ENCODE data around the gene SYAP1. TPM values are rescaled to one million over a fixed set of nuclear protein-coding genes. Genes with fewer than 3 reads are reported as not detected.
"Not testable (repeated sequence)": the region's sequence is repeated elsewhere in the genome, so short reads cannot be mapped to it uniquely, and the experiment has no call there.

Gene SYAP1
- total RNA-seq, 1 experiment from 2014 or later = 34.8 TPM

DNA sequence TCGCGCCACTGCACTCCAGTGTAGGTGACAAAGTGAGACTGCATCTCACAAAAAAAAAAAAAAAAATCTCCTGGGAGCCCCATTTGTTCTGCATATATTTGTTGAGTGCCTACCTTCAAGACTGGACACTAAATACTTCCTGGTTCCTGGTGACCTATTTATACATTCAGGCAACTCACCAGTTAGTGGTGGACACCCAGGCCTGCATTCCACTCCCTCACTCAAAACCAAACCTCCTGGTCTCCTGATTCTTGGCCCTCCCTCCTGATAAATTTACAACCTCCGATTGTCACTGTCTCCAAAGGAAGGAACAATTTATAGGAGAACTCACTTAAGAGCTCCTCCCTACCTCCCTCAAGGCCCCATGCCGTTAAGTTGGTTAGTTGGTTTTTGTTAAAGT lies 3.1 kb downstream of the SYAP1 start:
- DNase-seq (ENCODE audit: extremely low read depth, low read depth) = no peak

DNA sequence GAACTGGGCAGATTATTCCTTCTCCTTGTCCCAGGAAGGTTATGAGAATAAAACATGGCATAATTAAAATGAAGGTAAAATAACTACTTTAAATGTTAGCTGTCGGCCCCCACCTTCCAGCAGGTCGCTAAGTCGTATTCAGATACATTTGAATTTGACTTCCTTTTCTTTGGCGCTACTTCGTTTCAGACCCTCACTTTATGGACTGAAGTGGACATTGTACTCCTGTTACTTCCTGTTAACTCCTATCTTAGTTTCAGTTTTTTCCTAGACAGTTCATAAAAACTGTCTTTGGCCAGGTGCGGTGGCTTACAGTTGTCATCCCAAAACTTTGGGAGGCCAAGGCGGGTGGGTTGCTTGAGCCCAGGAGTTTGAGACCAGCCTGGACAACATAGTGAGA lies 5.7 kb downstream of the SYAP1 start:
- no peak for DNase-seq (ENCODE audit: extremely low read depth, low read depth)

DNA sequence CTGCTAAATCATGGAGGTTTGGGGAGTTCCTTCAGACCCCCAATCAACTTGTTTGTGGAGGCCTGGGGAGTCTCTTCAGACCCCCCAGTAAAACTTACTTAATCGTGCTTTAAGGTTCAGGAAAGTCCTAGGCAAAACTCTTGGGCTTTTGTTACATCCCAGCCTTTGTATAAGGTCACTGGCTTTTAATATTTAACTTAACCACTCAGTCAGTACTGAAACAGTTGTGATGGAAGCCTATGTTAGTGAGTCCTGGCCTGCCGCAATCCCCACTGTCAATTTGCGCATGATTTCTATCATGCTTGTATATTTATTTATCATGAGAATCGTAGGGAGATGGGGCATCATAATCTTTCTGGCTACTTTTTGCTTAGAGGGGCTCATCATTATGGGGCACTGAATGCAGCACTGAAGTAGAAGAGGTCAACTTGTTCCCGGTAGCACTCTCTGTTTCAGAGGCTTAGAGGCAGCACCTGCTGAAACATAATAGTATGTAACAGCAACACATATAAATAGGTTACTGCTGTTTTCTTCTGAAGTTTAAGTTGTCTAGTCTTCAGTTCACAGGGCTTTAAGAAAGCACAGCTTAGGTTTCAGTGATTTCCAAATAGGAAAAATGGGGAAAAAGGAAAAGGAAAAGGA lies 7.1 kb downstream of the SYAP1 start:
- DNase-seq (ENCODE audit: extremely low read depth, low read depth) = not testable (repeated sequence)

DNA sequence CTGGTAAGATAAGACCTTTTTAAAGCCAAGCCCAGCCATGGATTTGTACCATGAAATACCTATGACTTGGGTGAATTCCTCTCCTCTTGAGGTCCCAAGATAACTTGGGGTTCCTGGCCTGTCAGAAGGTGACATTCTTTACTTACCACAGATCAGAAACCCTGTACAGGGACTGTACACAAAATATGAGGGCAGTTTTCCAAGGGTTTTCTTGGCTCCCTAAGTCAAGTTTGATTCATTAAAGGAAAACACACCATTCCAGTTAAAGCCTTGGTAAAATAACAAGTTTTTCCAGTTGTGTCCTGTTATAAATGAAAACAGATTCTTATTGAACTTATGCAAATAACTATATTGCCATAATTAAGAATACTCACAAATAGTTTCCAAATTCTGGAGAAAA lies 8.2 kb downstream of the SYAP1 start:
- DNase-seq (ENCODE audit: extremely low read depth, low read depth) = no peak

DNA sequence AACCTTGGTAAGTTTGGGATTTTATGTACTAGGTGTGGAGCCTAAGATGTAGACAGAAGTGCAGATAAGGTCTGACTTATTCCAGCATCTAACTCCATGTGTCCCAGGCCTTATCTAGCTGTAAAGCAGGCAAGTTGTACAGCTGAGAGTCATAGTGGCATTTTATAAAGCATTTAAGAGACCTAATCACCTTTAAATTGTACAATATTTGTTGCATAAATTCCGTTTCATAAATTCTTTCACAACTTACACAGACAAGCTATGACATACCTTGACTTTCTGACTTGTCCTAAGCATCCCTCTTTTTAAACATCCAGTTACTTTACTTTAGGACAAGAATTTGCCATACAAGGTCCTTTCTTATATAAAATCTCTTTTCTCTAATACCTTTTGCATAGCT lies 11.0 kb downstream of the SYAP1 start:
- no peak for DNase-seq (ENCODE audit: extremely low read depth, low read depth)

DNA sequence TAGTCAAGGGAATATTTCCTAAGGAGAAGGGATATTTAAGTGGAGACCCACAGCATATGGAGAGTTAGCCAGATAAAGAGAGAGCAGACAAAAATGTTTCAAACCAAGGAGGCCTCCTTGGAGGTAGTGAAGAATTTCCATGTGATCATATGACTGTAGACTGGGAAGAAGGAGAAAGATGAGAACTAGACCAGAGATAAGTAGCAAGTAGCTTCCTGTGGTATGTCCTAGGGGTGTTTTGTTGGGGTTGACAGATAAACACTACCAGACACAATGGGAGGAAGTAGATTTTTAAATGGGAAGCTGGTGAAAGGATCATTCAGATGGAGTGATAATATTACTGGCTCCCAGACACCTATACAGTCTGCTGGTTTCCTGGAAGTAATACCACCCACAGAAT lies 13.6 kb downstream of the SYAP1 start:
- DNase-seq (ENCODE audit: extremely low read depth, low read depth) = no peak

DNA sequence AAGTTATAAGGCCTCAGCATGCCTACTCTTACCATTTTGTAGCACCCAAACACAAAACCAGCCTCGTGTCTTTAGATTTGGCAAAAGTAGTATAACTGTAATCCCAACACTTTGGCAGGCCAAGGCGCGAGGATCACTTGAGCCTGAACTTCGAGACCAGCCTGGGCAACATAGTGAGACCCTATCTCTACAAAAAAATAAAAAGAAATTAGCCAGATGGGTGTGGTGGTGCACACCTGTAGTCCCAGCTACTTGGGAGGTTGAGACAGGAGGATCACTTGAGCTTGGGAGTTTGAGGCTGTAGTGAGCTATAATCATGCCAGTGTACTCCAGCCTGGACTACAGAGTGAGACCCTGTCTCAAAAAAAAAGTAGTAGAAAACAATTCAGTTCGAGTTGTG lies 17.6 kb downstream of the SYAP1 start:
- DNase-seq (ENCODE audit: extremely low read depth, low read depth) = no peak

DNA sequence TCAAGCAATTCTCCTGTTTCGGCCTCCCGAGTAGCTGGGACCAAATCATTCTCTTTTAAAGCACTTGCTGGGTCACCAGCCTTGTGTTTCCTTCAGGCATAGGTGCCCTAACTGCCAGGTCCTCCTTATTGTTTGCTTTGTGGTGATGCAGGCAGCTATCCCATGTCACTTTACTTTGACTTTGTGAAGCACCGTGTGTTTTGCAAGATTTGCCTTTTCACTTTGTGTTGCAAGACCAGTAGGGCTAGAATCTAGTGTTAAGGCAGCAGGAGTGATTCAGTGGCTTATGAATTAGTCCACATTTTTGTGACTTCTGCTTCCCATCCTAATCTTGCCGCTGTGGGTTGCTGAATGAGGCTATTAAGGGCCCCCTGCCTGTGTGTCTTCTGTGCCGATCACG lies 20.2 kb downstream of the SYAP1 start:
- DNase-seq (ENCODE audit: extremely low read depth, low read depth) = no peak

DNA sequence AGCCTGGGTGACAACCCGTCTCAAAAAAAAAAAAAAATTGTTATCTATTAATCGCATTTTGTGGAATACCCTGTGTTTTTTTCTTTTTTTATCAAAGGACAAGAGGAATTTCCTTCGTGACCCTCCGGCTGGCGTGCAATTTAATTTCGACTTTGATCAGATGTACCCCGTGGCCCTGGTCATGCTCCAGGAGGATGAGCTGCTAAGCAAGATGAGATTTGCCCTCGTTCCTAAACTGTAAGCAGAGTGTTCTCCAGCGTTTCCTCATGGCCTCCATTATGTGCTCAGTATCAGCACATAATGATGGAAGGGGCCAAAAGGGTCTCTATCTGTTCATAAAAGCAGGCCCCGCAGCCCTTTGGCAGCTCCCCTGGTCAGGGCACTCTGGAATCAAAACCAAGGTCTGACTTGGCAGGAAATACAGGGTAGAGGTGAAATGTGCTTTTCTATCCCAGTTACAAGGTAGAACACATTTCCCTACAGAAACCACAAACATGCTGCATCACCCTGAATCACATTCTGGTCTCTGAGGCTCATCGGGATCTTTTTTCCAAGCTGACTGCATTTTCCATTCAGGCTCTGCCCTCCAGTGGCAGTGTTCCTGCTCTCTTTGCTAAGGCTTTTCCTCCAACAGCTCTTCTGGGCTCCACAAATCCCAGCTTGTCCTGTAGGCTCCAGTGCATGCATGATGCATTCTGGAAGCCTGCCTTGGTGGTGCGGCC lies 24.4 kb downstream of the SYAP1 start:
- no peak for DNase-seq (ENCODE audit: extremely low read depth, low read depth)

DNA sequence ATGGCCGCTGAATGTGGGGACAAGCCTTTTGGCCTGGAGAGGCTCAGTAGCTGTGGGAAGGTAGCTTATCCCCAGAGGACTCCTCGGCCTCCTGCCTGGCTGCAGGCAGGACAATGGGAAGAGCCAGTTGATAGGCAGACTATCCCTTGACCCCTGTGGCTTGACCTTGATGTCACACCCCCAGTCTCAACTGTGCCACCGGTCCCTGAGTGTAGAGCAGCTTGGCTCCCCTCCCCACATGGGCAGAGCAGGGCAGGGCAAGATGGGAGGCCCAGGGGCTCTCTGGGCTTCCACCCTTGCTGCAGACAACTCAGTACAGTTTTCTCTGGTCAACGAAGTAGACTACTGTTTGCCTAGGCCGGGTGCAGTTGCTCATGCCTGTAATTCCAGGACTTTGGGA lies 25.7 kb downstream of the SYAP1 start:
- DNase-seq (ENCODE audit: extremely low read depth, low read depth) = no peak

DNA sequence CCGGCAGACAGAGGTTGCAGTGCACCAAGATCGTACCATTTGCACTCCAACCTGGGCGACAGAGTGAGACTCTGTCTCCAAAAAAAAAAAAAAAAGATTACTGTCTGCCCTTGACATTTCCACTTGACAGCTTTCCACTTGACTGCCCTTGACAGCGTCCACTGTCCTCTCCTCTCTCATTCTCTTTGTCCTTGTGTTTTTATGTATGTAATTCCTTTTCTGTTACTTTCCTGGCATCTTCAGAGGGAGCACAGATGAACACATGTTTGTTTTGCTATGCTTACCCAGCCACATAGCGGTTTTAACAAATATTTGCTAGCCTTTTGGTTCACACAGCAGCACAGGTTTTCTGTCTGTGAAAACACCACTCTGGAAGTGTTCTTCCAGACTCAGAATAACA lies 26.2 kb downstream of the SYAP1 start:
- DNase-seq (ENCODE audit: extremely low read depth, low read depth) = no peak

DNA sequence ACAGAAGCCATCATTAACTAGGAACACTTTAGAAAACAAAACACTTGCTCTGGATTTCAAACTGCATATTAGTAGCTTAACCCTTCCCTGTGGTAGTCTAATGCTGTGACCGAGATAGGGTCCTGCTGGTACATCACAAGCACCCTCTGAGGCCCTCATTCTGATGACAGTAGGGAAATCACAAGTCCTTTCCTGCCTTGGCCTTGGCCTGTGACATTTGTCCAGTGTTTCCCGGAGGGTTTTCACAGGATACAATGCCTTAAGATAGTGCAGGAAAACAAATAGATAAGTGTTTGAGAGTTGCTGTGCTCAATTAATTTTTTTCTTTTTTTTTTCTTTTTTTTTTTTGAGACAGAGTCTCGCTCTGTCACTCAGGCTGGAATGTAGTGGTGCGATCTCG lies 29.0 kb downstream of the SYAP1 start:
- DNase-seq (ENCODE audit: extremely low read depth, low read depth) = no peak

DNA sequence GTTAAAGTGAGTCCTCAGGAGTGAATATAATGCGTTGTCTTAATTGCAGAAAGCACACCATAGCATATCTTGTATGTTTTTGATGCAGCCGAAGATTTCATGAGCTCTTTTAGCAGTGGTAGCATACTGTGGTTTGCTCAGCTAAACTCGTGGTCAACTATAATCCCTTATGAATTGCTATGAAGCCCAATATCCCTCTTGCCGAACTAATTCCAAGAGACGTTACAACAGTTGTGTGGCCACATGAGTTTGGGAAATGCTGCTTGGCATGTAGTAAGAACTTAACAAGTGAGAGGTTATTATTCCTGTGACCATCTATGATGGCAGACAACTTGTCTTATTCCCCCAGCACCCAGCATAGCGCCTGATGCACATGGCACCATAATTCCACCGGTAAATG lies 30.7 kb downstream of the SYAP1 start:
- no peak for DNase-seq (ENCODE audit: extremely low read depth, low read depth)

DNA sequence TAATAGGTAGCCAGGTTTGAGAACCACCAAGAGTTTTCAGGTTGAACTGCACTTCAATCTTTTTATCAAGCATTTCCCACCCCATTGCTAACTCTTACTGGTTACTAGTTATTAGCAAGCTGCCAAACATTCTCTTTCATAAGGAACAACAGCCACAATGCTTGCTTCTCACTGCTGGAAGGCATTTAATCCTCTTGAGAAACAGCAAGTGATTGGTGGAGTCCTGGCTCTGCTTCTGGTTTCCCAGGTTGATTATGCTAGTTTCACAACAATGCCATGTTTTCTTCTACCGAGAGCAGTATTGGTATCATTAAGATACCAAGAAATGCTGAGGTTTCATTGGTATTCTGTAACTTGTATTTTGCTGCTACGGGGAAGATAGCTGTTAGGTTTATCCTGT lies 34.6 kb downstream of the SYAP1 start:
- no peak for DNase-seq (ENCODE audit: extremely low read depth, low read depth)

DNA sequence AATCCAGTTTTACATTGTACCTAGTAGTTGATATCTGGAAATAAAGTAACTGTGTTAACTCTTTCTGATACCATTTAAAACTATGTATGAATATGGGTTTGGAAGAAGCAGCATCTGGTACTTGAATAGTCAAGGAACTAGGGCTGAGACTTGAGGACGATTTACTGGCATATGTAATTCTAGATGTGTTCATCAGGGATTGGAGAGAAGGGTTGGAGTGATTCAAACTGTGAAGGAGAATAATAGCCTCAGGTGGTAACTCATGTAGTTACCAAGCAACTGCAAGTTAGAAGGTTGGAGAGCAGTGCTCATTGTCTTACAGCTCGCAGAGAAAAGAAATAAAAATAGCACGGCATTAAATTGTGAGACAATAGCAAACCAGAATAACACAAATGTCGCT lies 37.3 kb downstream of the SYAP1 start:
- no peak for DNase-seq (ENCODE audit: extremely low read depth, low read depth)

DNA sequence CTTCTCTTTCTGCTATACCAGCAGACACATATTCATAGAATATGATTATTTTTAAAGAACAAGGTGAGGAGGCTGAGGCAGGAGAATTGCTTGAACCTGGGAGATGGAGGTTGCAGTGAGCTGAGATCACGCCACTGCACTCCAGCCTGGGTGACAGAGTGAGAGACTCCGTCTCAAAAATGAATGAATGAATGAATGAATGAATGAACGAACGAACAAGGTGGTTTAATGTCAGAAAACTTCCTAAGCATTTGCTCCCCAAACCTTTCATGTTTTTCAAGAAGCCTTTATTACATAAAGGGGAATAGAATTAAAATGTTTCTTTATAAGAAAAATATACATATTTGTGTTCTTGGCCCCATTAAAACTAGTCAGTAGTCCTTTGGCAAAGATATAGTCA lies 42.1 kb downstream of the SYAP1 start:
- not testable (repeated sequence) for DNase-seq (ENCODE audit: extremely low read depth, low read depth)

DNA sequence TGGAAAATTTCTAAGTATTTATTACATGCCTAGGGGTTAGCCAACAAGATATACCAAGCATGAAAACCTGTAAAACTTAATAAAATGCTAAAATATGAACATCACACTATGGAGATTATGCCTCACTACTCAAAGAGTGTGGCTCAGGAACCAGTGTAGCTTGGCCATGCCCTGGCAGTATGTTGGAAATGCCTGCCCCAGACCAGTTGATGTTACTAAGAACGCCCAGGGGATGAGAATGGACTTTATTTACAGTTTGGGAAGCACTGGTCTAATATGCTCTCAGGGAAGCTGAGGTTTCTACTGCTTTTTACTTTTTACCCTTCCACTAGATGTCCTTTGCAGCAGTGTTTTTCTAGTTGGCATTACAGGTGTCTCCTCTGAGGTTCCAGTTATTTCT lies 43.2 kb downstream of the SYAP1 start:
- DNase-seq (ENCODE audit: extremely low read depth, low read depth) = no peak

DNA sequence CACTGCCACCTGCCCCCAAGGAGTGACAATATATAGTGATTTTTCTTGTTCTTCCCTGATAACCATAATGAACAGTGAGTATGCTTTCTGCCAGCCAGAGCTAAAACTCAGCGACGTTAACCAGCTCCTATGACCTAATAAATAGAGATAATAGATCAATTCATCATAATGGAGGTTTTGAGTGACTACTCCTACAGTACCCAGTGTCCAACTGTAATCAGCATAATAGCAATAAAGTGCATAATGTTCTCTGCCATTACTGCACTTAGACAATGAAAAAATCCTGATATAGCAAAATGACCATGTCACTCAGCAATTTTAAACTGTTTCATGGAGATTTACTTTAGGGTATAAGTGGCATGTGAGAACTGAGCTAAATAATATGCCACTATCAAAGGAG lies 46.2 kb downstream of the SYAP1 start:
- no peak for DNase-seq (ENCODE audit: extremely low read depth, low read depth)

DNA sequence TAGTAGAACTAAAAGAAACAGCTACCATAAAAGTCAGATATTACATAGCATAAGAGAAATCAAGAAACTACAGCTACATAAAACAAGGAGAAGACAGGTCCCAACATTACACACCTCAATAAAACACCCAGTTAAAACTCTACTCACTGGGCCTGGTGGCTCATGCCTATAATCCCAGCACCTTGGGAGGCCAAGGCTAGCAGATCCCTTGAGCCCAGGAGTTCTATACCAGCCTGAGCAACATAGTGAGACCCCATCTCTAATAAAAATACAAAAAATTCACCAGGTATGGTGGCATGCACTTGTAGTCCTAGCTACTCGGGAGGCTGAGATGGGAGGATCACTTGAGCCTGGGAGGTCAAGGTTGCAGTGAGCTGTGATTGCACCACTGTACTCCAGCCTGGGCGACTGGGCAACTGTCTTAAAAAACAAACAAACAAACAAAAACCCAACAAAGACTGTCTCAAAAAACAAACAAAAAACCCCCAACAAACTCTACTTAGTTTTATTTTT lies 51.6 kb downstream of the SYAP1 start:
- DNase-seq (ENCODE audit: extremely low read depth, low read depth) = no peak

DNA sequence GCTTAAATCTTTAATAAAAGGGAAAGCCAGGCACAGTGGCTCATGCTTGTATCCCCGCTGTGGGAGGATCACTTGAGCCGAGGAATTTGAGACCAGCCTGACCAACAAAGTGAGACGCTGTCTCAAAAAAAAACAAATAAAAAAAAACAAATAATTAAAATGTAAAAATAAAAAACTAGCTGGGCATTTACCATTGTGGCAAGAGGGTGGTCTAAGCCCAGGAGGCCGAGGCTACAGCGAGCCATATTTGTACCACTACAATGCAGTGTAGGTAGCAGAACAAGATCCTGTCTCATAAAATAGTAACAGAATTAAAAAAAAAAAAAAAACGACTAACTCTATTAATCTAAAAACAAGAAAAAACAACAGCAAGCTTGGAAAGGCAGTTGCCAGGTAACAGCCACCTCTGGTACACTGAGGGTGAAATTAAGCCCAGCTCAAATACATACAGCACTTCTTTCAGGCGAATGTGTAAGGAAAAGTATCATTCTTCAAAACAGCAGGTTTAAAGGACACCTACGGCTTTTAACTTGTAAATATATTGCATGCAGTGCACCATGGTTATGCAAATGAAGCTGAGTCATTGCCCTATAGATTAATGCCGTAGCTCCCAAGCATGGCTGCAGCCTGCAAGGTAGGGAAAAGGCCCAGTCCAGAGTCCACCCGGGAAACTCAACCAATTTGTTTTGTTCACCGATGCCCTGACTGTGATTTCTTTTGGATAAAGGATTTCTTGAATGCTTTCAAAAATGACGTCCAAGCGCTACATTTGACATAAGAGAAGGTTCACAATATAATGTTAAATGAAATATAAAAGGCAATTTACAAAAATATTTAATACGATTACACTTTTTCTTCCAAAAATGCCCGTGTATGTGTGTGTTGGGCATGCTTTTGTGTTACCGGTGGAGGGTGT lies 52.3 kb downstream of the SYAP1 start:
- peak; percentile 79 for DNase-seq (ENCODE audit: extremely low read depth, low read depth)

DNA sequence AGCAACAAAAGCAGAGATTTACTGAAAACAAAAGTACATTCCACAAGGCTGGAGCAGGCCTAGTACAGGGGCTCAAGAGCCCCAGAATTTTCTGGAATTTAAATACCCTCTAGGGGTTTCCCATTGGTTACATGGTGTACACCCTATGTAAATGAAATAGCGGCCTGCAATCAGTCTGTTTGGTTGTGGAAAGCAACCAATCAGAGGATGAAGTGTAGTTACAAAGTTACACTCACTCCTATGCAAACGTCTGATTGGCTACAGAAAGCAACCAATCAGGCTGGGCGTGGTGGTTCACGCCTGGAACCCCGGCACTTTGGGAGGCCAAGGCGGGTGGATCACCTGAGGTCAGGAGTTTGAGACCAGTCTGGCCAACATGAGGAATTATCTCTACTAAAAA lies 53.0 kb downstream of the SYAP1 start:
- DNase-seq (ENCODE audit: extremely low read depth, low read depth) = peak; percentile 31

Measured in NCI-H460 (cell line).